T47D (cell line): Measurements from ENCODE around the gene PTGER4.
A peak's percentile ranks its signal among the peaks of the same experiment; 100 is the strongest.
"Not testable (repeated sequence)": the region's sequence is repeated elsewhere in the genome, so short reads cannot be mapped to it uniquely, and the experiment has no call there.

Experiments
- DNase-seq, 2 experiments: peaks; one replicate each; pipeline versions ENCODE4 v3.0.0 to v3.0.0-alpha.2; 2011 to 2012; ENCODE audit warnings: low read depth in 1 of 2, low spot score in 1 of 2
- JUND ChIP-seq: IDR thresholded peaks from 2 replicates; pipeline ENCODE4 v1.6.1; 2012; ENCODE audit warnings: low read depth
- in situ Hi-C: cut with HindIII; loops from 2 replicates; pipeline ENCODE4 v1.10.0; 2016; ENCODE audit warnings: low sequenced_read_pairs, low pct_unique_long_range_greater_than_20kb

PTGER4 gene

GRCh38 chr5:40717281-40717680 is 37.6 kb downstream of the PTGER4 start:
- no peak for DNase-seq
- no peak for TF ChIP-seq JUND
- in situ Hi-C loops, result no loop called here

- DNase-seq, result no peak
- in situ Hi-C loops, result no loop called here
- no peak for TF ChIP-seq JUND
These were observed 40.4 kb downstream of the PTGER4 start for GRCh38 chr5:40720069-40720468.

GRCh38 chr5:40722497-40722911 is 42.8 kb downstream of the PTGER4 start:
- in situ Hi-C loops, result not testable (repeated sequence)

GRCh38 chr5:40733434-40733833 is 53.7 kb downstream of the PTGER4 start:
- no peak for DNase-seq
- TF ChIP-seq JUND, result no peak
- in situ Hi-C loops, result no loop called here

More at GRCh38 chr5:40722497-40722911, 42.8 kb downstream of the PTGER4 start:
- not testable (repeated sequence) for DNase-seq

GRCh38 chr5:40733879-40734563 is 54.3 kb downstream of the PTGER4 start:
- DNase-seq, result no peak
- in situ Hi-C loops, result no loop called here
- TF ChIP-seq JUND, result no peak

GRCh38 chr5:40734986-40735385 is 55.3 kb downstream of the PTGER4 start:
- TF ChIP-seq JUND, result no peak
- in situ Hi-C loops, result no loop called here
- DNase-seq, result no peak

DNA sequence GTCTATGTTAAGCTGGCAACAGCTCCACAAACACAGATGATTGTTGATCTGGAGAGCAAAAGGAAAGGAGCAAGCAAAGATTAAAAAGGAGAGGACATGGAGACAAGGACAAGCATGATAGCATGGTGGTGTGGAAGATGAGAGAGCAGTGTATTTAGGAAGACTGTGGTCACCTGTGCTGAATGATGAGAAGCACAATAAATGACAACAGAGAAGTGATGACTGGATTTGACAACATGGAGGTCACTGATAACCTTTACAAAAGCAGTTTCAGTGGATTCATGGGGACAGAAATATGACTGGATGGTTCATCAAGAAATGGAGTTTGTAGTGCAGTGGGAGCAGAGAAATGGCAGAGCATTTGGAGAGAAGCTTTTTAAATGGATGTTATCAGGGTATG is 55.9 kb downstream of the PTGER4 start:
- in situ Hi-C loops, result no loop called here
- no peak for DNase-seq
- TF ChIP-seq JUND, result no peak

- peak; percentile 66 to 83 for DNase-seq
- in situ Hi-C loops, result no loop called here
- no peak for TF ChIP-seq JUND
These were observed 56.6 kb downstream of the PTGER4 start for GRCh38 chr5:40736103-40736875.

DNA sequence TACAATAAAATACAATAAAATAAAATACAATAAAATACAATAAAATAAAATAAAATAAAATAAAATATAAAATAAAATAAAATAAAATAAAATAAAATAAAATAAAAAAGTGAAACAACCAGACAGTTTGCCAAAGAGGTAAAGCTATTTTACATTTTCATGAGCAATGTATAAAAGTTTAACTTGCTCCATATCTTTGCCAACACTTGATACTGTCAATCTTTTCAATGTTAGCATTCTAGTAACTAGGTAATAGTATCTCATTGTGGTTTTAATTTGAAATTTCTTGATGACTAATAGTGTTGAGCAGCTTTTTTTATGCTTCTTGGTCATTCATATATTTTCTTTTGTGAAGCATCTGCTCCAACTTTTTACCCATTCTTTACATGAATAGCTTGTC is 58.8 kb downstream of the PTGER4 start:
- no peak for TF ChIP-seq JUND
- DNase-seq, result no peak

More for the DNA sequence above, 58.8 kb downstream of the PTGER4 start:
- in situ Hi-C loops, result no loop called here
